ENCODE data around the gene DDX31. TPM values are rescaled to one million over a fixed set of nuclear protein-coding genes. Genes with fewer than 3 reads are reported as not detected.

DDX31 gene
- total RNA-seq, 1 donor from 2014 or later: 15.8 TPM

DNA sequence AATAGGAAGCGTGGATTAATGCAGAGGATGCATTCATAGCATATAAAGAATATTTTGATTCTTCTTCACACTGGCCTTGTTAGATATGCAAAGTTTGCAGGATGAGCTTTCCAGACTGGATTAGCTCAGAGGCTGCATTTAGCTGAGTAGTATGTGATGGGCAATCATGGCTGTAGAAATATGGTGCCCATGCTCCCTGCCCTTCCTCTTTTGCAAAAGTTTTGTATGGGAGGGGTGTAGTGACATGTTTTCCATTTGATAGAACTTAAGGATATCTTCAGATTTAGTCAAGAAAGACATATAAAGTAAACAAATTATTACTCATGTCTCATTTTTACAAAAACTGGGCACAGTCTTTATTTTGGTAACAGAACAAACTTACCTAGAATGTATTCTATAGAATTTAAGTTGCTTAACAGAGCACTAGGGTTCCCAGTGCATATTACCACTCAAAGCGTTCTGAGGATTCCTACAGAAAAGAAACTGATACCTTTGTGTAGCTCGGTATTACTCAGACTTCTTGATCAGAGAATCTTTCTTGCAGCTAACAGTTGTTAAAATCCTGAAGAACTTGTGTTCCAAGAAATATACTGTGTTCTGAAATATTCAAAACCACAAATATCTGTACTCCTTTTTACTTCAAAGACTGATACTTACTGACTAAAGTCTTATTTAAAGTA, 10.3 kb upstream of the DDX31 start:
- DNase-seq (ENCODE audit: low read depth) (no peak), FAIRE-seq (no peak)
- TF ChIP-seq, protein P1, sequence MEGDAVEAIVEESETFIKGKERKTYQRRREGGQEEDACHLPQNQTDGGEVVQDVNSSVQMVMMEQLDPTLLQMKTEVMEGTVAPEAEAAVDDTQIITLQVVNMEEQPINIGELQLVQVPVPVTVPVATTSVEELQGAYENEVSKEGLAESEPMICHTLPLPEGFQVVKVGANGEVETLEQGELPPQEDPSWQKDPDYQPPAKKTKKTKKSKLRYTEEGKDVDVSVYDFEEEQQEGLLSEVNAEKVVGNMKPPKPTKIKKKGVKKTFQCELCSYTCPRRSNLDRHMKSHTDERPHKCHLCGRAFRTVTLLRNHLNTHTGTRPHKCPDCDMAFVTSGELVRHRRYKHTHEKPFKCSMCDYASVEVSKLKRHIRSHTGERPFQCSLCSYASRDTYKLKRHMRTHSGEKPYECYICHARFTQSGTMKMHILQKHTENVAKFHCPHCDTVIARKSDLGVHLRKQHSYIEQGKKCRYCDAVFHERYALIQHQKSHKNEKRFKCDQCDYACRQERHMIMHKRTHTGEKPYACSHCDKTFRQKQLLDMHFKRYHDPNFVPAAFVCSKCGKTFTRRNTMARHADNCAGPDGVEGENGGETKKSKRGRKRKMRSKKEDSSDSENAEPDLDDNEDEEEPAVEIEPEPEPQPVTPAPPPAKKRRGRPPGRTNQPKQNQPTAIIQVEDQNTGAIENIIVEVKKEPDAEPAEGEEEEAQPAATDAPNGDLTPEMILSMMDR (IDR thresholded peaks at IDR 0.05; ENCODE audit: insufficient read depth, low read length, severe bottlenecking): no peak
- Histone ChIP-seq H3K4me3 (ENCODE audit: low read depth, low read length) (no peak overlapping the region), H3K36me3 (ENCODE audit: control insufficient read depth, insufficient read depth, low read length) (peaks cover 16% of the 10 kb centered on the region), H3K27me3 (ENCODE audit: control insufficient read depth, insufficient read depth, low read length) (no peaks in the 10 kb centered on the region)

DNA sequence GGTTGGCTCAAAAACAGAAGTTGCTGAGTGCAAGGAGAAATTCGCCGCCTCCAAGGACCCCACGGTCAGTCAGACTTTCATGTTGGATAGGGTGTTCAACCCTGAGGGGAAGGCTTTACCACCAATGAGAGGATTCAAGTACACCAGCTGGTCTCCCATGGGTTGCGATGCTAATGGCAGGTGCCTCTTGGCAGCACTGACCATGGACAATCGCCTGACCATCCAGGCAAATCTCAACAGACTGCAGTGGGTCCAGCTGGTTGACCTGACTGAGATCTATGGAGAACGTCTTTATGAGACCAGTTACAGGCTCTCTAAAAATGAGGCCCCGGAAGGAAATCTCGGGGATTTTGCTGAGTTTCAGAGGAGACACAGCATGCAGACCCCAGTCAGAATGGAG, 8.2 kb upstream of the DDX31 start:
- no peak overlapping the region for H3K4me3 ChIP-seq (ENCODE audit: low read depth, low read length)
- peaks cover 10% of the 10 kb centered on the region for H3K36me3 ChIP-seq (ENCODE audit: control insufficient read depth, insufficient read depth, low read length)
- TF ChIP-seq, protein P1 (IDR thresholded peaks at IDR 0.05; ENCODE audit: insufficient read depth, low read length, severe bottlenecking): no peak
- DNase-seq (ENCODE audit: low read depth) (no peak), FAIRE-seq (no peak)
- H3K27me3 ChIP-seq (ENCODE audit: control insufficient read depth, insufficient read depth, low read length): no peaks in the 10 kb centered on the region

DNA sequence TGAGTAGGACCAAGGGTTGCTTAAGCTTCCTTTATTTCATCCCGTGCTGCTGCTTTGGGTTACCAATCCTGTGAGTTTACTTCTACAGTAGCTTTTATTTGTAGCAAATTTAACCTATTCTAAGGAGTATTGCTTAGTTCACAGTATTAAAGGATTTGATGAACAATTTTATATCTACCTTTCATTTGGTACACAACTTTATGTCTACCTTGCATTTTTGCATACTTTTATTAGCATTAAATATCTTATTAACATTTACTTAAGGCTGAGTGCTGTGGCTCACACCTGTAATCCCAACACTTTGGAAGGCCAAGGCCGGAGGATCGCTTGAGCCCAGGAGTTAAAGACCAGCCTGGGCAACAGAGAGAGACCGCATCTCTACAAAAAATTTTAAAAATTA, 4.7 kb upstream of the DDX31 start:
- no peak overlapping the region for H3K4me3 ChIP-seq (ENCODE audit: low read depth, low read length)
- H3K36me3 ChIP-seq (ENCODE audit: control insufficient read depth, insufficient read depth, low read length): peaks cover 10% of the 10 kb centered on the region
- H3K27me3 ChIP-seq (ENCODE audit: control insufficient read depth, insufficient read depth, low read length): no peaks in the 10 kb centered on the region
- FAIRE-seq: no peak
- TF ChIP-seq, protein P1 (IDR thresholded peaks at IDR 0.05; ENCODE audit: insufficient read depth, low read length, severe bottlenecking): no peak
- no peak for DNase-seq (ENCODE audit: low read depth)

DNA sequence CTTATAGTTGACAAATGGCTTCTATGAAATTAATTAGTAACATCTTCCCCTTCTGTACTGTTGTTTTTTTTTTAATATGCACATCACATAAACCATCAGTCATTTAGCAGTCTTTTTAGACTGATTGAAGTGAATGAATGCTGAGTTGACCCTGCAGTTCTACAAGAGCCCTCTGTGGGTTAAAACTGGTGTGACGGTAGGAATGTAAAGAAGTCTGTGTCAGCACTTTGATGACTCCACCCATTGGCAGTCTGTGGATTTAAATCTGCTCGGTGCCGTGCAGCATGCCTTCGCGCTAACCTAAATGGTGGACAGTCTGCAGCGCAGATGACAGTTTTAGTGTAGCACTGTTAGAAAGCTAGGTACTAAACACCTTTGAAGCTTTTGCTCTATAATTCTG, 3.6 kb upstream of the DDX31 start:
- H3K4me3 ChIP-seq (ENCODE audit: low read depth, low read length): no peak overlapping the region

DNA sequence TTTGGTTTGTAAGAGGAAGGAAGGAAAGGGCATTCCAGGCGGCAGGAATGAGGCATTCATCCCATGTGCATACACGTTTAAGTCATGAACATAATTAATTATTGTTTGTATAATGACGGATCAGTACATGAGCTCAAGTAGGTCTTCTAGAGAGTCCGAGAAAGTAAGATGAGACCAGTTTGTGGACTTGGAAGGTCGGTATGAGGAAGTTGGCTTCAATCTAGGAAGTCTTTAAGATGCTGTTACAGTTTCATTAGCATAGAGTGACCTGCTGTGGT, 2.6 kb upstream of the DDX31 start:
- TF ChIP-seq, protein P1 (IDR thresholded peaks at IDR 0.05; ENCODE audit: insufficient read depth, low read length, severe bottlenecking): peak; percentile 54
- H3K27me3 ChIP-seq (ENCODE audit: control insufficient read depth, insufficient read depth, low read length): no peaks in the 10 kb centered on the region
- DNase-seq (ENCODE audit: low read depth) (peak; percentile 83), FAIRE-seq (no peak)
- H3K4me3 ChIP-seq (ENCODE audit: low read depth, low read length): no peak overlapping the region
- no peaks in the 10 kb centered on the region for H3K36me3 ChIP-seq (ENCODE audit: control insufficient read depth, insufficient read depth, low read length)

More for the DNA sequence above, 3.6 kb upstream of the DDX31 start:
- Histone ChIP-seq H3K36me3 (ENCODE audit: control insufficient read depth, insufficient read depth, low read length) (peaks cover 3% of the 10 kb centered on the region), H3K27me3 (ENCODE audit: control insufficient read depth, insufficient read depth, low read length) (no peaks in the 10 kb centered on the region)
- FAIRE-seq (no peak), DNase-seq (ENCODE audit: low read depth) (peak; percentile 64)
- TF ChIP-seq, protein P1 (IDR thresholded peaks at IDR 0.05; ENCODE audit: insufficient read depth, low read length, severe bottlenecking): peak; percentile 34
